DMS114 treated with DMSO at 0.1 percent for 48 hours (cell line): ENCODE data around the gene TM9SF4.
"Not testable (repeated sequence)": the region's sequence is repeated elsewhere in the genome, so short reads cannot be mapped to it uniquely, and the experiment has no call there.

Experiments
- DNase-seq: peaks from one replicate; lab custom pipeline; 2025; ENCODE audit not compliant: unreplicated experiment; lab: John Stamatoyannopoulos, UW

The TM9SF4 gene

GRCh38 chr20:32157611-32158010, 48.1 kb downstream of the TM9SF4 start:
- DNase-seq: no peak

- no peak for DNase-seq
These were observed 48.8 kb downstream of the TM9SF4 start for GRCh38 chr20:32158351-32158750.

- no peak for DNase-seq
These were observed 49.6 kb downstream of the TM9SF4 start for GRCh38 chr20:32158943-32159660.

GRCh38 chr20:32159766-32160221, 50.3 kb downstream of the TM9SF4 start:
- DNase-seq: no peak

DNA sequence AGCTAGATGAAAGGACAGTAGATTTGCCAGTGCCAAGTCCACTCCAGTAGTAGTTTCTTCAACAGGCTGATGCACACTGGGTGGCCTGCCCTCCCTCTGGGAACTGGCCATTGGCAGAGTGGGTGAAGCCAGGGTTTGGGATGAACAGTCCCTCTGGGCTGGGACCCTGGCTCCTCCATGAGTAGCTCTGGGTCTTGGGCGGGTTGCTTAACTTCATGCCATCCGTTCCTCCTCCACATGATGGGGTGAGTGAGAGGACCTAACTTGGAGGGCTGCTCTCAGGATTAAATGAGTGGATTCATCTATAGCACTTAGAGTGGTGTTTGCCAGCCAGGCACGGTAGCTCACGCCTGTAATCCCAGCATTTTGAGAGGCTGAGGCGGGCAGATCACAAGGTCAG, 50.8 kb downstream of the TM9SF4 start:
- no peak for DNase-seq

DNA sequence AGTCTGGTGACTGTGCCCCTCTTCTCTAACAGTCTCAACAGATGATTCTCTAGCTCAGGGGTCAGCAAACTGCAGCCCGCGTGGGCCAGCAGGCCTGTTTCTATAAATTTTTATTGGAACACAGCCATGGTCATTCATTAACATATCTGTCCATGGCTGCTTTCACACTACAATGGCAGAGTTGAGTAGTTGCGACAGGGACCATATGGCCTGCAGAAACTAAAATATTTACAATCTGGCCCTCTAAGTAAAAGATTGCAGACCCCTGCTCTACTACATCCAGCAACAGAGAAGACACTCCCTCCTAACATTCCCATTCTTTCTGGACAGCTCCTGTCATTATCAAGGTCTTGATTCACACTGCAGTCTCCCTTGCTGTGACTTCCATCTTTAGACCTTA, 52.8 kb downstream of the TM9SF4 start:
- DNase-seq: no peak

GRCh38 chr20:32163951-32164350, 54.4 kb downstream of the TM9SF4 start:
- no peak for DNase-seq

- no peak for DNase-seq
These were observed 55.6 kb downstream of the TM9SF4 start for GRCh38 chr20:32164984-32165735.

DNA sequence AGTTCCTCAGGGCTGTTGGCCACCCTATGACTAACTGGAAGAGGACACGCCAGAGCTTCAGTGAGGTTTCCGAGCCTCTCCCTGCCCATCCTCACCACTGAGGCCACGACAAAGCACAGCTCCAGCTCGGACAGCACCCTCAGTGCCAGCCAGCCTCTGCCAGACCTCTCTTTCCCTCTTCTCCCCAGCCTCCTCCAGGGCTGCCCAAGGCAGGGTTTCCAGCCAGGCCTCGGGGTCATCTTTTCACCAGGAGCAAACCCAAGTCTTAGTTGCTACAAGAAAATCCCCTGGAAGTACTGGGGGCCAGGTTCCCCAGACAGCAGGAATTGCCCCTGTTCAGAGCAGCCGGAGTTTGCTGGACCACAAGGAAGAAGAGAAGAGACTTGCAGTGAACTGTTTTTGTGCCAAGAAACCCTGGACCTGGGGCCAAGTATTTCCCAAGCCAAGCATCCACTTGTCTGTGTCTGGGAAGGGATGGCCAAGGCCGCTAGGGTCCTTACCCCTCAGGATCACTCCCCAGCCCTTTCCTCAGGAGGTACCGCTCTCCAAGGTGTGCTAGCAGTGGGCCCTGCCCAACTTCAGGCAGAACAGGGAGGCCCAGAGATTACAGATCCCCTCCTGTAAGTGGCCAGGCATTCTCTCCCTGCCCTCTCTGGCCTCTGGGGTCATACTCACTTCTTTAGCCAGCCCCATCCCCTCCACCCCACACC, 56.5 kb downstream of the TM9SF4 start:
- no peak for DNase-seq

GRCh38 chr20:32167552-32167951, 58.0 kb downstream of the TM9SF4 start:
- no peak for DNase-seq

- DNase-seq: no peak
These were observed 58.8 kb downstream of the TM9SF4 start for GRCh38 chr20:32168184-32168910.

GRCh38 chr20:32177696-32178095, 68.2 kb downstream of the TM9SF4 start:
- DNase-seq: not testable (repeated sequence)

DNA sequence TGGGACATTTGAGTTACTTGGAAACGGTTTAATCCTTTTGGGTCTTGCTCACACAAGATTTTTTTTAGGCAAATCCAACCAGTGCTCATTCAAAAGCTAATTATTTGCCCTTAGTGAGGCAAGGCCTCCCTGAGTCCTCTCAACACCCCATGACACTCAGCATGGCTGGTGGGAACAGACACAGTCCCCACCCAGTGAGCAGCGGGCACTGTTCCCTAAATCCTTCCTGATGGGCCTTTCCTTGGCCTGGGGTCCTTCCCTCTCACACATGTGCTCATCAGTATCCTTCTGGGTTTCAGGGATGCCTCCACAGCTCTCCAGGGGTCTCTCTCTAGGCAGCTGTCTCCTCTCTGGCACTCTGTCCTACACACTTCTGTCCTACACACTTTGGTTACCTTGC, 70.0 kb downstream of the TM9SF4 start:
- DNase-seq: no peak

DNA sequence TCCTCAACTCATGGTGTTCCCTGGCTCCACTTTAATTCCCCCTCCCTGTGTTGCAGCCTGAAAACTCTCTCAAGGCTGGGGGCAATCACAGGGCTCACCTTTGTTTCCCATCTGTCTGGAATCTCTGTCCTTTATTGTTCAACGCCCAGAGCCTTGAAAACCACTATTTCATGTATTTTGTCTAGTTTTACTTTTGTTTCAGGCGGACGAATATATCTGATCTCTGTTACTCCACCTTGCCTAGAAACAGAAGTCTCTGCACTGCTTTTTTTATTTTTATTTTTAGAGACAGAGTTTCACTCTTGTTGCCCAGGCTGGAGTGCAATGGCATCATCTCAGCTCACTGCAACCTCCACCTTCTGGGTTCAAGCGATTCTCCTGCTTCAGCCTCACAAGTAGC, 70.4 kb downstream of the TM9SF4 start:
- no peak for DNase-seq

DNA sequence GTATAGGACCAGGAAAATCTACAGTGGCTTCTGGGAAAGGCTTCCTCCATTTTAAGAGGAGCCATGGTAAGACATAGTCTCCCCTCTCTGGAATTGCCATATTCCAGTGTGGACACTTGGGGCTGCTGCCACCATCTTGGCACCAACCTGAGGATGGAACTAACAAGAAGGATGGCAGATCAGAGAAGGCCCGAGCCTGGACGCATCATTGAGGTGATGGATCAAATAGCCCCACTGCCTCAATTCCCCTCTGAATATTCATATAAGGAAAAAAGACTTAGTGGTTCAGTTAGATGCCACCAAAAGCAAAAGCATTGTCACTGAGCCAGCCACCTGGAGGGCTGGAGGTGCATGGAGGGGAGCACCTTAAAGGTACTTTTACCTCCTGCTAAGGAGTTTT, 72.1 kb downstream of the TM9SF4 start:
- DNase-seq: no peak

DNA sequence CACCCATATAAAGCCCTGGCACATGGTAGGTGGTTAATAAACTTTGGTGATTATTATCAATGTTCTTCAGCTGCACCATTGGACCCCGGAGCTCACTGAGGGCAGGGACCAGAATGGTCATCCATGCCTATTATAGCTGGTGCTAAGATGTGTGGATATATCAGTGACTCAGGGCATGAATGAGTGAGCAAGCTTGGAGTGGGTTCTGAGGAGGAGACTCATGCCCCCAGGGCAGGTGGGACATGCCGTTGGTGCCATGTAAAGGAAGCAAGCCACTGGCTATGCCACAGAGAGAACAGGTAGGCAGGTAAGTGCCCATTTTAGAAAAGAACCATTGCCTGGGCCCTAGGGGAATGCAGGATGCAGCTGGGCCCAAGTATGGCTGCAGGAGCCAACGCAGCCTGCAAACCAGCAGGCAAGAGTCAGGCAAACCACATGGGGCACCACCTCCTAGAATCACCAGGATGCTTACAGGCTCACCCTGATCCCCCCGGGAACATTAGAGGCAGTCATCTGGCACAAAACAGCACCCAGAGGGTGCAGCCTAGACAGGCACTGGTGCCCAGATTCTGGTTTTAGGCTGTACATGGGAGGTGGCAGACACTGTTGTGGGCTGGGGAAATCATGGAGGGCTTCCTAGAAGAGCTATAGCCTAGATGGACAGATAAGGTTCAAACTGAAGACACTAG, 74.6 kb downstream of the TM9SF4 start:
- DNase-seq: no peak

GRCh38 chr20:32184961-32185603, 75.6 kb downstream of the TM9SF4 start:
- DNase-seq: no peak

GRCh38 chr20:32186506-32186905, 77.0 kb downstream of the TM9SF4 start:
- no peak for DNase-seq

GRCh38 chr20:32188376-32189122, 79.0 kb downstream of the TM9SF4 start:
- no peak for DNase-seq

DNA sequence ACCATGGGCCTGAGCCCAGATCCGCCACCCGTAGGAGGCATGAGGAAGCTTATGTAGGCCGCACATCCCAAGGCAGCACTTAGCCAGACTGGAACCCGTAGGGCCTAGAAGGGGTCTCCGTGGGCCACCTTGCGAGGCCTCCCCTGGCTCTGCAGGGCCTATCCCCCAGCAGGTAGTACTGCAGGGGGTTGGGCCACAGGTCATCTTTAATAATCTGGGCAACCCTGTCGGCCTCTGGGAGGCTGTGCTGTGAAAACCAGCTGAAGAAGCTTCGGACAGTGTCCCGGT, 79.6 kb downstream of the TM9SF4 start:
- DNase-seq: no peak
